ENCODE data around the gene SPATA18. TPM values are rescaled to one million over a fixed set of nuclear protein-coding genes. Genes with fewer than 3 reads are reported as not detected.

The SPATA18 gene
- total and polyA plus RNA-seq, 2 of the 8 experiments (the other 6 are each of a cell fraction or from before 2014, with no cell fraction given): 1.4 to 2.4 TPM

- H4K5ac ChIP-seq (ENCODE audit: insufficient read length, low read depth, low read length): no peak overlapping the region
- H3K4me3 ChIP-seq (ENCODE audit: extremely low read depth in 1 of 4, insufficient read depth in 2 of 4, low read depth in 3 of 4, low read length in 4 of 4): no peak overlapping the region
- no peak overlapping the region for H2AK5ac ChIP-seq (ENCODE audit: low read depth, low read length)
- peaks cover 0 to 23% of the 10 kb centered on the region in 2 experiments; a peak in 2 of 4 replicates for H3K79me2 ChIP-seq (ENCODE audit: control insufficient read depth in 1 of 2, insufficient read depth in 2 of 2, low read length in 2 of 2)
- H2BK15ac ChIP-seq (ENCODE audit: low read length): no peak overlapping the region
- no peaks in the 10 kb centered on the region for H3K27me3 ChIP-seq (replicated peaks in 1 of 4; ENCODE audit: control insufficient read depth in 3 of 4, extremely low read depth in 1 of 4, insufficient read depth in 3 of 4, low read length in 3 of 4)
- 83% methylated on average over 1 of the region's 1 CpG; no CpG with 5 or more reads in 1 of the 2 experiments for WGBS, 2 experiments (ENCODE audit: extremely low coverage in 1 of 2, insufficient coverage in 1 of 2, insufficient read length in 1 of 2, insufficient replicate concordance in 2 of 2, low coverage in 1 of 2, low lambda C conversion rate in 2 of 2, missing lambda C conversion rate in 1 of 2)
- POLR2A ChIA-PET (ENCODE audit: partially characterized antibody): no interaction called here
- no peak overlapping the region for H4K91ac ChIP-seq (replicated peaks; ENCODE audit: insufficient read length, low read length)
- no peak overlapping the region; the same call in 1 of the 2 replicates for H4K8ac ChIP-seq (ENCODE audit: extremely low read depth, insufficient read depth, low read length)
- H3K56ac ChIP-seq (replicated peaks; ENCODE audit: insufficient read length, low read depth, low read length): no peak overlapping the region
- peaks cover 0 to 35% (median 17%) of the 10 kb centered on the region in 4 experiments; a peak in 7 of 8 replicates for H3K36me3 ChIP-seq (ENCODE audit: control insufficient read depth in 2 of 4, insufficient read depth in 4 of 4, low read length in 3 of 4)
- H3K4me1 ChIP-seq (replicated peaks in 1 of 4; ENCODE audit: control insufficient read depth in 3 of 4, insufficient read depth in 4 of 4, low read length in 3 of 4): no peaks in the 10 kb centered on the region
- DNase-seq (ENCODE audit: low read depth in 1 of 2, low spot score in 2 of 2) (no peak), FAIRE-seq (no peak)
- no peaks in the 10 kb centered on the region for H3K9me3 ChIP-seq (ENCODE audit: insufficient read depth in 2 of 2, low read depth in 1 of 2, low read length in 1 of 2)
- CTCF ChIA-PET (ENCODE audit: partially characterized antibody): interaction anchor here (1.5 kb wide), 1 partner anchor 147 kb away, joined by 3 read pairs; no protein-coding TSS in a partner anchor
- no peak overlapping the region for H3K27ac ChIP-seq (ENCODE audit: low read depth, low read length)
- no peak overlapping the region for H3K9ac ChIP-seq (replicated peaks in 1 of 4; ENCODE audit: extremely low read depth in 1 of 4, low read depth in 3 of 4, low read length in 3 of 4)
- no peak overlapping the region for H2BK12ac ChIP-seq (ENCODE audit: low read depth, low read length)
- H3K14ac ChIP-seq (ENCODE audit: insufficient read length): no peak overlapping the region
- peaks cover 0 to 4% of the 10 kb centered on the region in 2 experiments for H4K20me1 ChIP-seq (replicated peaks in 1 of 2; ENCODE audit: control insufficient read depth in 1 of 2, insufficient read depth in 2 of 2, low read length in 2 of 2)
- H3K23ac ChIP-seq (ENCODE audit: insufficient read length): no peak overlapping the region
- no peak overlapping the region for H3K18ac ChIP-seq (ENCODE audit: extremely low read depth, low read length)
- H3K23me2 ChIP-seq (ENCODE audit: low read depth, low read length): no peaks in the 10 kb centered on the region; the same call in 1 of the 2 replicates
- H2BK20ac ChIP-seq (ENCODE audit: low read length): no peak overlapping the region
- H3K4me2 ChIP-seq (ENCODE audit: insufficient read depth in 1 of 2, low read depth in 2 of 2, low read length in 2 of 2): no peak overlapping the region
- H3K79me1 ChIP-seq (ENCODE audit: low read depth, low read length): peaks cover 9% of the 10 kb centered on the region
- no peak overlapping the region for H2BK120ac ChIP-seq (replicated peaks; ENCODE audit: low read depth, low read length)
- no peak overlapping the region for H2AFZ ChIP-seq (ENCODE audit: low read length)
- no peak overlapping the region for H3K4ac ChIP-seq (replicated peaks; ENCODE audit: insufficient read length, low read depth, low read length)
- no peak overlapping the region for H2BK5ac ChIP-seq (ENCODE audit: low read depth, low read length)
- TF ChIP-seq RXRA (IDR thresholded peaks at IDR 0.05; ENCODE audit: insufficient read depth, low read depth, low read length) (no peak), RAD21 (IDR thresholded peaks at IDR 0.05 in 1 of 2, conservative IDR thresholded peaks at IDR 0.05 in 1 of 2; ENCODE audit: low read depth in 2 of 2, low read length in 2 of 2) (no peak), JUND (IDR thresholded peaks at IDR 0.05; ENCODE audit: low read length) (no peak), SIN3A (conservative IDR thresholded peaks at IDR 0.05 in 1 of 2, IDR thresholded peaks at IDR 0.05 in 1 of 2; ENCODE audit: low read depth in 1 of 2, low read length in 2 of 2) (no peak), BACH1 (IDR thresholded peaks at IDR 0.05; ENCODE audit: low read length) (no peak), CEBPB (IDR thresholded peaks at IDR 0.05; ENCODE audit: low read depth, low read length) (no peak), ATF3 (IDR thresholded peaks at IDR 0.05; ENCODE audit: insufficient read depth, low read depth, low read length) (no peak), EGR1 (IDR thresholded peaks at IDR 0.05; ENCODE audit: borderline replicate concordance, low read depth, low read length) (no peak), SAP30 (IDR thresholded peaks at IDR 0.05; ENCODE audit: insufficient read depth, insufficient replicate concordance, low read length) (no peak), SRF (IDR thresholded peaks at IDR 0.05; ENCODE audit: low read depth, low read length) (no peak), KDM1A (IDR thresholded peaks at IDR 0.05; ENCODE audit: borderline replicate concordance, low read length) (no peak), CHD1 (IDR thresholded peaks at IDR 0.05; ENCODE audit: low read depth, low read length) (no peak), CREB1 (IDR thresholded peaks at IDR 0.05) (no peak), SP1 (IDR thresholded peaks at IDR 0.05; ENCODE audit: low read depth, low read length) (no peak)
These were observed 19.1 kb upstream of the SPATA18 start for GRCh38 chr4:52032005-52032404.

All from H1 (cell line).